ENCODE data around the gene KLRC4. TPM values are rescaled to one million over a fixed set of nuclear protein-coding genes. Genes with fewer than 3 reads are reported as not detected.

The KLRC4 gene
- total and polyA plus RNA-seq, 2 of the 8 experiments (the other 6 are each of a cell fraction or from before 2014, with no cell fraction given), result not detected

DNA sequence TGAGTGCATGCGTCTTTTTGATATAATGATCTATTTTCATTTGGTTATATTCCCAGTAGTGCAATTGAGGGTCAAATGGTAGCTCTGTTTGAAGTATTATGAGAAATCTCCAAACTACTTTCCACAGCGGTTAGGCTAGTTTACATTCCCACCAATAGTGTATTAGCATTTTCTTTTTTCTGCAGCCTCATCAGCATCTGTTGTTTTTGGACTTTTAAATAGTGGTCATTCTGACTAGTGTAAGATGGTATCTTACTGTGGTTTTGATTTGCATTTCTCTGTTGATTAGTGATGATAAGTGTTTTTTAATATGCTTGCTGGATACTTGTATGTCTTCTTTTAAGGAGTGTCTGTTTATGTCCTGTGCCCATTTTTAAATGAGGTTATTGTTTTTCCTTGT lies 47.3 kb upstream of the KLRC4 start:
- H2BK20ac ChIP-seq (ENCODE audit: low read length), result no peak overlapping the region
- H3K18ac ChIP-seq (ENCODE audit: extremely low read depth, low read length), result no peak overlapping the region
- peaks cover 0 to 3% (median 0%) of the 10 kb centered on the region in 4 experiments; a peak in 1 of 7 replicates for H3K4me1 ChIP-seq (replicated peaks in 1 of 4; ENCODE audit: control insufficient read depth in 3 of 4, insufficient read depth in 4 of 4, low read length in 3 of 4)
- no peak overlapping the region for H2BK15ac ChIP-seq (ENCODE audit: low read length)
- DNase-seq (ENCODE audit: low read depth in 1 of 2, low spot score in 2 of 2) (no peak), FAIRE-seq (no peak)
- no peak overlapping the region for H4K8ac ChIP-seq (ENCODE audit: extremely low read depth, insufficient read depth, low read length)
- no peak overlapping the region for H4K91ac ChIP-seq (replicated peaks; ENCODE audit: insufficient read length, low read length)
- H4K20me1 ChIP-seq (replicated peaks in 1 of 2; ENCODE audit: control insufficient read depth in 1 of 2, insufficient read depth in 2 of 2, low read length in 2 of 2), result no peaks in the 10 kb centered on the region
- H3K4me3 ChIP-seq (ENCODE audit: extremely low read depth in 1 of 4, insufficient read depth in 2 of 4, low read depth in 3 of 4, low read length in 4 of 4), result no peak overlapping the region
- ChIA-PET CTCF (ENCODE audit: partially characterized antibody) (no interaction called here), POLR2A (ENCODE audit: partially characterized antibody) (no interaction called here)
- peaks cover 0 to 2% (median 0%) of the 10 kb centered on the region in 4 experiments; a peak in 1 of 7 replicates for H3K27me3 ChIP-seq (replicated peaks in 1 of 4; ENCODE audit: control insufficient read depth in 3 of 4, extremely low read depth in 1 of 4, insufficient read depth in 3 of 4, low read length in 3 of 4)
- no peak overlapping the region for H2AK5ac ChIP-seq (ENCODE audit: low read depth, low read length)
- no peak overlapping the region for H4K5ac ChIP-seq (ENCODE audit: insufficient read length, low read depth, low read length)
- 92% methylated on average over 2 of the region's 2 CpGs; no CpG with 5 or more reads in 1 of the 2 experiments for WGBS, 2 experiments (ENCODE audit: extremely low coverage in 1 of 2, insufficient coverage in 1 of 2, insufficient read length in 1 of 2, insufficient replicate concordance in 2 of 2, low coverage in 1 of 2, low lambda C conversion rate in 2 of 2, missing lambda C conversion rate in 1 of 2)
- H3K9me3 ChIP-seq (ENCODE audit: insufficient read depth in 2 of 2, low read depth in 1 of 2, low read length in 1 of 2), result 0 out of 4 replicates have a peak, but pooled peaks cover 0 to 3% of the 10 kb centered on the region in 2 experiments
- H2AFZ ChIP-seq (ENCODE audit: low read length), result no peak overlapping the region
- H2BK120ac ChIP-seq (replicated peaks; ENCODE audit: low read depth, low read length), result no peak overlapping the region
- H3K56ac ChIP-seq (replicated peaks; ENCODE audit: insufficient read length, low read depth, low read length), result no peak overlapping the region
- H3K36me3 ChIP-seq (ENCODE audit: control insufficient read depth in 2 of 4, insufficient read depth in 4 of 4, low read length in 3 of 4), result no peaks in the 10 kb centered on the region
- no peak overlapping the region for H3K4ac ChIP-seq (replicated peaks; ENCODE audit: insufficient read length, low read depth, low read length)
- no peaks in the 10 kb centered on the region for H3K23me2 ChIP-seq (ENCODE audit: low read depth, low read length)
- H3K4me2 ChIP-seq (ENCODE audit: insufficient read depth in 1 of 2, low read depth in 2 of 2, low read length in 2 of 2), result no peak overlapping the region
- no peak for TF ChIP-seq ASH2L (IDR thresholded peaks at IDR 0.05; ENCODE audit: low read length)
- TF ChIP-seq EP300 (IDR thresholded peaks at IDR 0.05; ENCODE audit: borderline replicate concordance in 1 of 2, low read depth in 2 of 2, low read length in 2 of 2), result no peak
- TF ChIP-seq SP1 (IDR thresholded peaks at IDR 0.05; ENCODE audit: low read depth, low read length), result no peak
- TF ChIP-seq, protein P1, sequence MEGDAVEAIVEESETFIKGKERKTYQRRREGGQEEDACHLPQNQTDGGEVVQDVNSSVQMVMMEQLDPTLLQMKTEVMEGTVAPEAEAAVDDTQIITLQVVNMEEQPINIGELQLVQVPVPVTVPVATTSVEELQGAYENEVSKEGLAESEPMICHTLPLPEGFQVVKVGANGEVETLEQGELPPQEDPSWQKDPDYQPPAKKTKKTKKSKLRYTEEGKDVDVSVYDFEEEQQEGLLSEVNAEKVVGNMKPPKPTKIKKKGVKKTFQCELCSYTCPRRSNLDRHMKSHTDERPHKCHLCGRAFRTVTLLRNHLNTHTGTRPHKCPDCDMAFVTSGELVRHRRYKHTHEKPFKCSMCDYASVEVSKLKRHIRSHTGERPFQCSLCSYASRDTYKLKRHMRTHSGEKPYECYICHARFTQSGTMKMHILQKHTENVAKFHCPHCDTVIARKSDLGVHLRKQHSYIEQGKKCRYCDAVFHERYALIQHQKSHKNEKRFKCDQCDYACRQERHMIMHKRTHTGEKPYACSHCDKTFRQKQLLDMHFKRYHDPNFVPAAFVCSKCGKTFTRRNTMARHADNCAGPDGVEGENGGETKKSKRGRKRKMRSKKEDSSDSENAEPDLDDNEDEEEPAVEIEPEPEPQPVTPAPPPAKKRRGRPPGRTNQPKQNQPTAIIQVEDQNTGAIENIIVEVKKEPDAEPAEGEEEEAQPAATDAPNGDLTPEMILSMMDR (IDR thresholded peaks at IDR 0.05; ENCODE audit: control extremely low read depth in 1 of 3, insufficient read depth in 1 of 3, low read depth in 1 of 3, low read length in 3 of 3), result no peak
- H2BK12ac ChIP-seq (ENCODE audit: low read depth, low read length), result no peak overlapping the region
- no peak overlapping the region for H2BK5ac ChIP-seq (ENCODE audit: low read depth, low read length)
- H3K27ac ChIP-seq (ENCODE audit: low read depth, low read length), result no peak overlapping the region
- no peaks in the 10 kb centered on the region for H3K79me2 ChIP-seq (ENCODE audit: control insufficient read depth in 1 of 2, insufficient read depth in 2 of 2, low read length in 2 of 2)
- no peak overlapping the region for H3K14ac ChIP-seq (ENCODE audit: insufficient read length)
- no peaks in the 10 kb centered on the region for H3K79me1 ChIP-seq (ENCODE audit: low read depth, low read length)
- no peak overlapping the region for H3K9ac ChIP-seq (replicated peaks in 1 of 4; ENCODE audit: extremely low read depth in 1 of 4, low read depth in 3 of 4, low read length in 3 of 4)
- H3K23ac ChIP-seq (ENCODE audit: insufficient read length), result no peak overlapping the region

Measured in H1 (cell line).